HepG2 (cell line): ENCODE data around the gene PTCD3. TPM values are rescaled to one million over a fixed set of nuclear protein-coding genes. Genes with fewer than 3 reads are reported as not detected.
A peak's percentile ranks its signal among the peaks of the same experiment; 100 is the strongest.

Experiments
- ATAC-seq: fragments of 200-7000 bp; cut with Tn5 transposase; 3 replicates; pipeline ENCODE4 v1.9.1; 2020; ENCODE audit warnings: mild to moderate bottlenecking, moderate library complexity
- Bru-seq: library from RNA; stranded (reverse); fragments of 400-500 nt; gene quantifications from one replicate; lab custom pipeline; 2021; lab: Mats Ljungman, UMichigan
- BruChase-seq, 2 experiments: library from RNA; stranded (reverse); fragments of 400-500 nt; gene quantifications; one replicate each; lab custom pipeline; 2021; lab: Mats Ljungman, UMichigan
- BruUV-seq: library from RNA; stranded (reverse); fragments of 400-500 nt; replicated peaks from 2 replicates; lab custom pipeline; 2021; lab: Mats Ljungman, UMichigan
- CTCF ChIA-PET: fragments of 300-600 bp; formaldehyde crosslinking; extraction: SDS; loops from one replicate; lab custom pipeline; 2021; ENCODE audit warnings: low total read pairs, inconsistent platforms, low intra/inter-chr PET ratio; lab: Yijun Ruan, JAX
- POLR2A ChIA-PET: fragments of 350-600 bp; sonication (Branson Sonifier 250); formaldehyde crosslinking; loops from one replicate; lab custom pipeline; 2020; ENCODE audit warnings: antibody characterized with exemption, inconsistent platforms; lab: Yijun Ruan, JAX
- DNase-seq: peaks from one replicate; pipeline ENCODE4 v3.0.0-alpha.2; 2015; ENCODE audit warnings: low spot score
- FAIRE-seq: peaks from 3 replicates; lab custom pipeline; 2011; peaks lifted over from hg19 to GRCh38; lab: Jason Lieb, UNC
- H2AFZ ChIP-seq: one replicate; pipeline ENCODE4 v1.6.1; 2011; ENCODE audit warnings: low read length, inconsistent platforms
- H3K27ac ChIP-seq: fragments of 300-600 bp; 3 replicates; pipeline ENCODE4 v1.8.0; 2011; ENCODE audit warnings: mixed run types, mild to moderate bottlenecking, mixed read lengths, low read length, inconsistent platforms; ENCODE audit not compliant: insufficient read depth; ENCODE audit errors: extremely low read length
- H3K27me3 ChIP-seq, 2 experiments: fragments of 200-600 bp in 1 of 2; 2 replicates in 1 of 2; 3 replicates in 1 of 2; pipeline versions ENCODE4 v1.6.0 to v1.8.0; 2011; ENCODE audit warnings: low read length in 2 of 2, mild to moderate bottlenecking in 2 of 2, moderate library complexity in 2 of 2, inconsistent platforms in 1 of 2; ENCODE audit not compliant: insufficient read depth in 2 of 2, control insufficient read depth in 1 of 2
- H3K36me3 ChIP-seq, 2 experiments: fragments of 200-600 bp in 1 of 2; replicated peaks in 1 of 2; 2 replicates in 1 of 2; 3 replicates in 1 of 2; pipeline versions ENCODE4 v1.5.1 to v1.8.0; 2011; ENCODE audit warnings: low read length in 2 of 2, inconsistent platforms in 1 of 2; ENCODE audit not compliant: insufficient read depth in 2 of 2, control insufficient read depth in 1 of 2
- H3K4me1 ChIP-seq: 2 replicates; pipeline ENCODE4 v1.5.1; 2012; ENCODE audit warnings: low read length, inconsistent platforms; ENCODE audit not compliant: insufficient read depth
- H3K4me2 ChIP-seq: 2 replicates; pipeline ENCODE4 v1.6.0; 2011; ENCODE audit warnings: low read depth, low read length, inconsistent platforms
- H3K4me3 ChIP-seq, 3 experiments: fragments of 200-600 bp in 1 of 3; sonication (generic), shearing (Covaris generic) in 1 of 3; replicated peaks in 1 of 3; 2 replicates each; pipeline ENCODE4 v1.5.1; 2011 to 2016; ENCODE audit warnings: low read length in 3 of 3, inconsistent platforms in 2 of 3, low read depth in 2 of 3, mild to moderate bottlenecking in 2 of 3, control low read depth in 1 of 3, mixed read lengths in 1 of 3; ENCODE audit not compliant: insufficient read depth in 1 of 3
- H3K79me2 ChIP-seq: one replicate; pipeline ENCODE4 v1.6.1; 2011; ENCODE audit warnings: low read length, inconsistent platforms; ENCODE audit not compliant: insufficient read depth
- H3K9ac ChIP-seq: 2 replicates; pipeline ENCODE4 v1.6.0; 2011; ENCODE audit warnings: mild to moderate bottlenecking, low read depth, low read length, inconsistent platforms; ENCODE audit not compliant: insufficient read depth
- H3K9me3 ChIP-seq: 2 replicates; pipeline ENCODE4 v1.5.1; 2012; ENCODE audit warnings: mild to moderate bottlenecking, low read length
- H4K20me1 ChIP-seq: 2 replicates; pipeline ENCODE4 v1.6.0; 2011; ENCODE audit warnings: inconsistent platforms, mild to moderate bottlenecking, low read length, moderate library complexity; ENCODE audit not compliant: insufficient read depth
- ATF7 ChIP-seq, 2 experiments: fragments of 450-650 bp in 1 of 2; sonication (generic) in 1 of 2; formaldehyde crosslinking in 1 of 2; IDR thresholded peaks; 2 replicates each; pipeline versions ENCODE4 v1.4.0 to v1.6.1; 2016 to 2020; ENCODE audit warnings: antibody characterized with exemption in 1 of 2, mild to moderate bottlenecking in 1 of 2, missing genetic modification reagents in 1 of 2
- BORCS8-MEF2B ChIP-seq: sonication (generic); formaldehyde crosslinking; IDR thresholded peaks from 2 replicates; pipeline ENCODE4 v1.8.0; 2022; ENCODE audit warnings: mild to moderate bottlenecking, missing genetic modification reagents
- HCFC1 ChIP-seq: fragments of 150-350 bp; IDR thresholded peaks from 2 replicates; pipeline ENCODE4 v1.6.1; 2014; ENCODE audit warnings: low read depth, low read length
- HDAC2 ChIP-seq: sonication (generic); formaldehyde crosslinking; IDR thresholded peaks from 2 replicates; pipeline ENCODE4 v1.4.0; 2020; ENCODE audit warnings: missing genetic modification reagents
- HINFP ChIP-seq: sonication (generic); formaldehyde crosslinking; IDR thresholded peaks from 2 replicates; pipeline ENCODE4 v1.4.0; 2020; ENCODE audit warnings: low read depth, mild to moderate bottlenecking, missing genetic modification reagents
- KLF16 ChIP-seq, 2 experiments: sonication (generic) in 1 of 2; formaldehyde crosslinking in 1 of 2; IDR thresholded peaks; 2 replicates each; pipeline versions ENCODE4 v1.6.1 to v1.8.0; 2016 to 2023; ENCODE audit warnings: missing genetic modification reagents in 2 of 2, missing compliant biosample characterization in 1 of 2
- MED8 ChIP-seq: sonication (generic); formaldehyde crosslinking; IDR thresholded peaks from 2 replicates; pipeline ENCODE4 v1.8.1; 2023; ENCODE audit warnings: mild to moderate bottlenecking, missing genetic modification reagents; ENCODE audit not compliant: insufficient replicate concordance
- PITX1 ChIP-seq: sonication (generic); formaldehyde crosslinking; IDR thresholded peaks from 2 replicates; pipeline ENCODE4 v1.5.1; 2020; ENCODE audit warnings: mild to moderate bottlenecking, missing genetic modification reagents
- TEAD3 ChIP-seq: optimal IDR thresholded peaks from 2 replicates; pipeline ENCODE3; 2016; ENCODE audit warnings: borderline replicate concordance
- TEF ChIP-seq: sonication (generic); formaldehyde crosslinking; IDR thresholded peaks from 2 replicates; pipeline ENCODE4 v1.5.0; 2020; ENCODE audit warnings: missing genetic modification reagents
- ZC3H4 ChIP-seq: sonication (generic); formaldehyde crosslinking; IDR thresholded peaks from 2 replicates; pipeline ENCODE4 v1.4.0; 2020; ENCODE audit warnings: missing genetic modification reagents, borderline replicate concordance
- ZFP1 ChIP-seq: IDR thresholded peaks from 2 replicates; pipeline ENCODE4 v1.6.1; 2016
- ZFP62 ChIP-seq: sonication (generic); formaldehyde crosslinking; IDR thresholded peaks from 2 replicates; pipeline ENCODE4 v1.4.0; 2020; ENCODE audit warnings: missing genetic modification reagents
- ZNF773 ChIP-seq: sonication (generic); formaldehyde crosslinking; IDR thresholded peaks from 2 replicates; pipeline ENCODE4 v1.4.0; 2020; ENCODE audit warnings: missing genetic modification reagents, borderline replicate concordance
- WGBS: methylation state at CpG from one replicate; pipeline ENCODE4 v1.1.6; 2017; ENCODE audit warnings: low lambda C conversion rate; 5-methylcytosine and 5-hydroxymethylcytosine counted together
- in situ Hi-C: cut with HindIII; loops from 2 replicates; pipeline ENCODE4 v1.10.0; 2017; ENCODE audit warnings: low pct_unique_long_range_greater_than_20kb; ENCODE audit not compliant: extremely low pct_ligation_motif_present
- intact Hi-C: fragments of 100-400 bp; cut with micrococcal nuclease; formaldehyde crosslinking; loops from one replicate; pipeline ENCODE4 v1.10.0; 2022; ENCODE audit not compliant: unreplicated experiment
- long read RNA-seq, 2 experiments: library from RNA in 1 of 2; library from polyadenylated mRNA in 1 of 2; stranded (forward) in 1 of 2; unstranded in 1 of 2; transcript quantifications; one replicate each; pipeline ENCODE4 v2.0.0, GENCODE V29; 2019 to 2022
- polyA minus RNA-seq, 3 experiments: library from RNA; depleted of rRNA, polyadenylated mRNA; stranded (reverse); fragments of >200 nt; gene quantifications; 2 replicates each; pipeline ENCODE4 v1.2.3, GENCODE V29; 2011; ENCODE audit warnings: low replicate concordance in 1 of 3
- polyA plus RNA-seq, 8 experiments: library from polyadenylated mRNA; depleted of rRNA in 3 of 8; stranded (reverse) in 7 of 8; unstranded in 1 of 8; fragments of >200 nt; fragmentation: Illumina TruSeq in 4 of 8; extraction: Trizol in 4 of 8; gene quantifications; 2 replicates each; pipeline versions ENCODE4 v1.2.1 to v1.2.3, GENCODE V29; 2011 to 2016; ENCODE audit warnings: low read depth in 4 of 8, missing spikeins in 1 of 8, mixed read lengths in 1 of 8; ENCODE audit not compliant: insufficient read depth in 1 of 8
- total RNA-seq, 5 experiments: library from RNA; depleted of rRNA; stranded (reverse); fragments of >200 nt; fragmentation: Illumina TruSeq; extraction: Trizol; gene quantifications; 2 replicates each; pipeline ENCODE4 v1.2.3, GENCODE V29; 2016; ENCODE audit warnings: low read depth in 1 of 5

The PTCD3 gene
- total RNA-seq (2016; rRNA removed; fragmentation: Illumina TruSeq; extraction: Trizol) (309 and 342 TPM in 2 replicates), polyA plus RNA-seq (2011; rRNA removed) (98.5 and 124 TPM in 2 replicates), polyA minus RNA-seq (2011; rRNA and poly(A)+ RNA removed; ENCODE audit: low replicate concordance) (87.7 and 177 TPM in 2 replicates), Bru-seq, nascent RNA (percentile 97 among the genes with signal in this experiment), BruChase-seq, experiment 1, labeled RNA remaining after a 6-hour chase (percentile 97 among the genes with signal in this experiment), BruChase-seq, experiment 2, labeled RNA remaining after a 2-hour chase (percentile 98 among the genes with signal in this experiment)
- total RNA-seq (2016; cell fraction: cytosol; rRNA removed; fragmentation: Illumina TruSeq; extraction: Trizol; ENCODE audit: low read depth), result 71.6 and 79.2 TPM in 2 replicates
- total RNA-seq (2016; cell fraction: insoluble cytoplasmic fraction; rRNA removed; fragmentation: Illumina TruSeq; extraction: Trizol), result 310 TPM in 2 replicates
- 58.3 and 77.0 TPM in 2 replicates for total RNA-seq (2016; cell fraction: membrane; rRNA removed; fragmentation: Illumina TruSeq; extraction: Trizol)
- 445 and 480 TPM in 2 replicates for total RNA-seq (2016; cell fraction: nucleus; rRNA removed; fragmentation: Illumina TruSeq; extraction: Trizol)
- 24.5 and 34.9 TPM in 2 replicates for polyA plus RNA-seq (2011; cell fraction: cytosol; rRNA removed)
- polyA plus RNA-seq (2011; cell fraction: nucleus; rRNA removed), result 236 and 278 TPM in 2 replicates
- polyA plus RNA-seq (2012), result 66.3 and 99.3 TPM in 2 replicates
- 8.5 and 10.5 TPM in 2 replicates for polyA plus RNA-seq (2016; cell fraction: cytosol; fragmentation: Illumina TruSeq; extraction: Trizol; ENCODE audit: low read depth)
- polyA plus RNA-seq (2016; cell fraction: insoluble cytoplasmic fraction; fragmentation: Illumina TruSeq; extraction: Trizol; ENCODE audit: low read depth), result 166 and 170 TPM in 2 replicates
- 10.8 and 14.6 TPM in 2 replicates for polyA plus RNA-seq (2016; cell fraction: membrane; fragmentation: Illumina TruSeq; extraction: Trizol; ENCODE audit: low read depth)
- polyA plus RNA-seq (2016; cell fraction: nucleus; fragmentation: Illumina TruSeq; extraction: Trizol; ENCODE audit: insufficient read depth, low read depth), result 350 and 370 TPM in 2 replicates
- 91.6 and 159 TPM in 2 replicates for polyA minus RNA-seq (2011; cell fraction: cytosol; rRNA and poly(A)+ RNA removed)
- 941 and 2,119 TPM in 2 replicates for polyA minus RNA-seq (2011; cell fraction: nucleus; rRNA and poly(A)+ RNA removed)
- long read RNA-seq, experiment 1, full-length matches to known transcripts, result 42 of 59 reads
- long read RNA-seq, experiment 1, partial matches to known transcripts, result 6 of 59 reads
- long read RNA-seq, experiment 1, other reads (novel, unspliced or antisense), result 11 of 59 reads
- long read RNA-seq, experiment 2, partial matches to known transcripts, result 45 of 130 reads
- long read RNA-seq, experiment 2, other reads (novel, unspliced or antisense), result 85 of 130 reads

- WGBS, result under 1% methylated on average over 43 of the region's 44 CpGs
- peak within 1 kb of the TSS; percentile 88 to 96 (median 93) for H3K4me3 ChIP-seq
- H3K4me2 ChIP-seq, result peak within 1 kb of the TSS; percentile 78
- TSS peak; percentile 65 for BruUV-seq
- peak within 1 kb of the TSS; percentile 94 for H3K9ac ChIP-seq
- CTCF ChIA-PET, result no interaction called here
- peak; percentile 94 for ATAC-seq
- FAIRE-seq, result peak; percentile 79
- intact Hi-C loops, result loop anchor here (5.0 kb wide), 3 partner anchors 36 to 336 kb away; partner anchors contain the start of genes IMMT, KDM3A and MRPL35
- H3K4me1 ChIP-seq, result peaks cover 46% of the 10 kb centered on the region
- POLR2A ChIA-PET, result interaction anchor here (0.7 to 2.1 kb wide), 19 partner anchors 8 to 694 kb away, joined by 3 to 21 read pairs (median 4); partner anchors contain the start of genes IMMT, KDM3A, MAT2A and MRPL35
- in situ Hi-C loops, result no loop called here
- peak within 1 kb of the TSS; percentile 81 for H3K27ac ChIP-seq
- H3K79me2 ChIP-seq, result peaks cover 90% of the 10 kb centered on the region
- H3K36me3 ChIP-seq, result peaks cover 10 to 45% of the 10 kb centered on the region in 2 experiments
- peaks cover 16% of the 10 kb centered on the region for H4K20me1 ChIP-seq
- no peaks in the 10 kb centered on the region for H3K9me3 ChIP-seq
- peak; percentile 96 for DNase-seq
- H3K27me3 ChIP-seq, result peaks cover 0 to 4% of the 10 kb centered on the region in 2 experiments; a peak in 2 of 5 replicates
- peak within 1 kb of the TSS; percentile 92 for H2AFZ ChIP-seq
- TF ChIP-seq HCFC1 (peak; percentile 38; the same call in 1 of the 2 replicates), HDAC2 (CRISPR knock-in tag) (peak; percentile 76), PITX1 (CRISPR knock-in tag) (peak; percentile 41), MED8 (CRISPR knock-in tag) (peak; percentile 48), ZNF773 (0 out of 2 replicates have a peak, but pooled peaks have one; percentile 38), ZFP62 (CRISPR knock-in tag) (no peak), ZC3H4 (CRISPR knock-in tag) (peak; percentile 39; the same call in 1 of the 2 replicates), TEAD3 (CRISPR knock-in tag) (peak; percentile 33), TEF (CRISPR knock-in tag) (no peak; the same call in 1 of the 2 replicates), BORCS8-MEF2B (CRISPR knock-in tag) (peak; percentile 91), ZFP1 (CRISPR knock-in tag) (0 out of 2 replicates have a peak, but pooled peaks have one; percentile 52), KLF16 (CRISPR knock-in tag; IDR thresholded peaks at IDR 0.05) (peak in 1 of 2 experiments; percentile 90; a peak in 2 of 4 replicates), HINFP (CRISPR knock-in tag) (peak; percentile 46; the same call in 1 of the 2 replicates), ATF7 (IDR thresholded peaks at IDR 0.05) (peak; percentile 88), ATF7 (CRISPR knock-in tag; IDR thresholded peaks at IDR 0.05) (no peak; the same call in 1 of the 2 replicates)
Measured at GRCh38 chr2:86105969-86106945, at the start of gene PTCD3. Gene PTCD3, plus strand, starts transcription at chr2:86106235. Its CDS starts 13 bp downstream, at chr2:86106248.
